Measurements from ENCODE around the gene DENND1A. TPM values are rescaled to one million over a fixed set of nuclear protein-coding genes. Genes with fewer than 3 reads are reported as not detected.

Gene DENND1A
- total RNA-seq, 2 donors from 2014 or later: 17.8 to 36.6 TPM

DNA sequence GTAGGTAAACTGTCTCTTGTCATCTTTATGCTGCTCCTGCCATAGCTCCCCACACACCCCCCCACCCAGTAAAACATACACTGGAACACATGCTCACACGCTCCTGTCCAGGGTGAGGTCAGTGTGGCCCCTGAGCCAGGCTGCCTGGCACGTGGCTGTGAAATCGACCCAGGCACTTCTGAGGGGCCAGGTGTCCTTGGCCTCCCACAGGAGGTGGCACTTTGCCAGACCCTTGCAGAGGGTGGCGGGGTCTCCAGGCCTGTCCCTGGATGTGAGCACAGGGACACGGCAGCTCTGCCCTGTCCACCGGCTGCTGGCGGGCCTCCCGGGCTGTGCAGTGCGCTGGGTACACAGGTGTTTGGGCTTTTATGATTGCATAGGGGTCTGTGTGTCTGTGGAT is 583.9 kb downstream of the DENND1A start:
- no peaks in the 10 kb centered on the region for H3K4me1 ChIP-seq (ENCODE audit: control insufficient read depth in 1 of 2, low read depth in 2 of 2)
- no peak overlapping the region for H3K4me3 ChIP-seq
- TF ChIP-seq, protein P1, sequence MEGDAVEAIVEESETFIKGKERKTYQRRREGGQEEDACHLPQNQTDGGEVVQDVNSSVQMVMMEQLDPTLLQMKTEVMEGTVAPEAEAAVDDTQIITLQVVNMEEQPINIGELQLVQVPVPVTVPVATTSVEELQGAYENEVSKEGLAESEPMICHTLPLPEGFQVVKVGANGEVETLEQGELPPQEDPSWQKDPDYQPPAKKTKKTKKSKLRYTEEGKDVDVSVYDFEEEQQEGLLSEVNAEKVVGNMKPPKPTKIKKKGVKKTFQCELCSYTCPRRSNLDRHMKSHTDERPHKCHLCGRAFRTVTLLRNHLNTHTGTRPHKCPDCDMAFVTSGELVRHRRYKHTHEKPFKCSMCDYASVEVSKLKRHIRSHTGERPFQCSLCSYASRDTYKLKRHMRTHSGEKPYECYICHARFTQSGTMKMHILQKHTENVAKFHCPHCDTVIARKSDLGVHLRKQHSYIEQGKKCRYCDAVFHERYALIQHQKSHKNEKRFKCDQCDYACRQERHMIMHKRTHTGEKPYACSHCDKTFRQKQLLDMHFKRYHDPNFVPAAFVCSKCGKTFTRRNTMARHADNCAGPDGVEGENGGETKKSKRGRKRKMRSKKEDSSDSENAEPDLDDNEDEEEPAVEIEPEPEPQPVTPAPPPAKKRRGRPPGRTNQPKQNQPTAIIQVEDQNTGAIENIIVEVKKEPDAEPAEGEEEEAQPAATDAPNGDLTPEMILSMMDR (IDR thresholded peaks at IDR 0.05): no peak
- no peaks in the 10 kb centered on the region for H3K27me3 ChIP-seq (replicated peaks; ENCODE audit: insufficient read depth)
- no peak overlapping the region for H3K27ac ChIP-seq
- no peaks in the 10 kb centered on the region for H3K9me3 ChIP-seq
- H3K36me3 ChIP-seq: no peaks in the 10 kb centered on the region
- DNase-seq (ENCODE audit: low spot score): no peak
- ATAC-seq (ENCODE audit: insufficient number of reproducible peaks, low FRiP score, low read depth): no peak

DNA sequence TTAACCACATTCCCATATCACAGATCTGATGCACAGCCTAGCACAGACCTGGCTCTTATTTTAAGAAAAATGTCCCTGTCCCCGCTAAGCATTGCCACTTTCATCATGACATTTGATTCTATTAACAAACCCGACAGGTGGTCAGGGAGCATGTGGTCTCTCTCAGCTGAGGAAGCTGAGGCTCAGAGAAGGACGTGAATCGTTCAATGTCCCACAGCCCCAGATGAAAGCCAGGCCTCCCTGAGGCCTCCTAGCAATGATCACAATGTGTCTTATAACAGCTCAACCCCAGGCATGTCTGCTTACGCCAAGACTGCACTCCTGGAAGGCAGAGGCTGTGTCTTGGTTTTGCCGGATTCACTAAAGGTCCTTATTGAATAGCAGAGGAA is 584.4 kb downstream of the DENND1A start:
- H3K36me3 ChIP-seq: no peaks in the 10 kb centered on the region
- no peaks in the 10 kb centered on the region for H3K4me1 ChIP-seq (ENCODE audit: control insufficient read depth in 1 of 2, low read depth in 2 of 2)
- ATAC-seq (ENCODE audit: insufficient number of reproducible peaks, low FRiP score, low read depth) (no peak), DNase-seq (ENCODE audit: low spot score) (no peak)
- no peak overlapping the region for H3K4me3 ChIP-seq
- TF ChIP-seq, protein P1 (IDR thresholded peaks at IDR 0.05): no peak
- H3K27me3 ChIP-seq (replicated peaks; ENCODE audit: insufficient read depth): no peaks in the 10 kb centered on the region
- no peak overlapping the region for H3K27ac ChIP-seq
- H3K9me3 ChIP-seq: no peaks in the 10 kb centered on the region

- no peak for ATAC-seq (ENCODE audit: insufficient number of reproducible peaks, low FRiP score, low read depth)
- Histone ChIP-seq H3K4me3 (no peak overlapping the region), H3K4me1 (ENCODE audit: control insufficient read depth in 1 of 2, low read depth in 2 of 2) (peaks cover 6 to 11% of the 10 kb centered on the region in 2 donors), H3K27ac (no peak overlapping the region), H3K27me3 (replicated peaks; ENCODE audit: insufficient read depth) (no peaks in the 10 kb centered on the region), H3K36me3 (no peaks in the 10 kb centered on the region), H3K9me3 (no peaks in the 10 kb centered on the region)
- TF ChIP-seq, protein P1 (IDR thresholded peaks at IDR 0.05): no peak
- no peak for DNase-seq (ENCODE audit: low spot score)
These were observed 585.6 kb downstream of the DENND1A start for GRCh38 chr9:123344192-123344949.

DNA sequence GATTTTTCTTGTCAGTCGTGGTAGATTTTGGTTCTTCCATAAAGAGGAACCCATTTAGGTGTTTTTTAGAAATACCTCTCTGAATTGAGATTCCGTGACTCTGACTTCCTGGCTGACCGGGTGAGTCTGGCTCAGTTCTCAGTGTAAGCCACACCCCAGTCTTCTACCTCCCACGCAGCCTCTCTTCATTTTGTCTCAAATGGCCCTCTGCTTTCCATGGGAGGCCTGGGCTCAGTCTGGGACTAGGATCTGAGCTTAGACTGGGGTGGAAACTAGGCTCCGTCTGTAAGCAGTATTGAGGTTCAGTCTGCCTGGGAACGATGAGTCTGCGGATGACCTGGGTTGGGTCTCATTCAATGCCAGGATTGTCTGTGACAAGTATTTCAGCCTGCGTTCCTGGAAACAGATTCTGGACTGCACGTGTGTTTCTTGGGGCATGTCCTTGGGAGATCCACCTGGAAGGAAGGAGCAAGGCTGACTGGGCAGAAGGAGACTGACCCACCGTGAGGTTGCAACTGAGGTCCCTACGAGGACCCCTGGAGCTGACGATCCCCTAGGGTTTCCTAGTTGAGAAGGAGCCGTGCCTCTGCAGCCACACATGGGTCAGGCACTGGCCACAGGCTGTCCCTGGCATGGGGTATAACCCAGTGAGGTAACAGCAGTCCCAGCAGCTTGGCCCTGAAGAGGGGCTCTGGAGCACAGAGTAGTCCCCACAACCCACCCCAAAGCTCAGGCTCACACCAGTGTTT is 586.3 kb downstream of the DENND1A start:
- DNase-seq (ENCODE audit: low spot score): no peak
- H3K9me3 ChIP-seq: no peaks in the 10 kb centered on the region
- H3K4me3 ChIP-seq: no peak overlapping the region
- ATAC-seq (ENCODE audit: insufficient number of reproducible peaks, low FRiP score, low read depth): no peak
- peaks cover 6 to 19% of the 10 kb centered on the region in 2 donors for H3K4me1 ChIP-seq (ENCODE audit: control insufficient read depth in 1 of 2, low read depth in 2 of 2)
- no peak overlapping the region for H3K27ac ChIP-seq
- TF ChIP-seq, protein P1 (IDR thresholded peaks at IDR 0.05): no peak
- no peaks in the 10 kb centered on the region for H3K36me3 ChIP-seq
- no peaks in the 10 kb centered on the region for H3K27me3 ChIP-seq (replicated peaks; ENCODE audit: insufficient read depth)

DNA sequence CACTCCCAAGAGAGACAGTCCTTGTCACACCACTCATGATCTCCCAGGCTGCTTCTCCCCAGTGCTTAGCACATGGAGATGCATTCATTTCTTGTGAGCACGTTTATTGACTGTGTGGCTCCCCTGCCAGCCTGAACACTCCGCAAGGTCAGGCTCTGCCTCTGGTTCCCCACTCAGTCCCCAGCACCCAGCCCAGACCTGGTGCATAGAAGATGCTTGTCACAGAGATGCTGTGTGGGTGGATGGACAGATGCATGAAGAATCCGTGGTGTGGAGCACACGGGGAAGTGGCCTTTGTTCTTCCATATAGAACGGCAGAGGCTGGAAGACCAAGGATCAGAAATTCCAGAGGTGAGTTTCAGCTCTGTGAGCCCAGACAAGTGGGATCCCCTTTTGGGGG is 587.7 kb downstream of the DENND1A start:
- H3K36me3 ChIP-seq: no peaks in the 10 kb centered on the region
- H3K27me3 ChIP-seq (replicated peaks; ENCODE audit: insufficient read depth): no peaks in the 10 kb centered on the region
- H3K4me1 ChIP-seq (ENCODE audit: control insufficient read depth in 1 of 2, low read depth in 2 of 2): peaks cover 6 to 21% of the 10 kb centered on the region in 2 donors
- no peak overlapping the region for H3K4me3 ChIP-seq
- TF ChIP-seq, protein P1 (IDR thresholded peaks at IDR 0.05): no peak
- DNase-seq (ENCODE audit: low spot score) (no peak), ATAC-seq (ENCODE audit: insufficient number of reproducible peaks, low FRiP score, low read depth) (no peak)
- no peak overlapping the region for H3K27ac ChIP-seq
- H3K9me3 ChIP-seq: no peaks in the 10 kb centered on the region

All from thoracic aorta (tissue), 2 donors.